ENCODE results near the gene ZFHX3.

The ZFHX3 gene

GRCh38 chr16:72975809-72976437, 72.0 kb downstream of the ZFHX3 start:
- Histone ChIP-seq H3K9me3 (no peaks in the 10 kb centered on the region), H3K4me1 (no peaks in the 10 kb centered on the region; the same call in 1 of the 2 replicates), H3K27me3 (ENCODE audit: low read depth) (no peaks in the 10 kb centered on the region), H3K4me3 (no peak overlapping the region), H3K36me3 (replicated peaks) (no peaks in the 10 kb centered on the region)
- in situ Hi-C loops (cut with MboI; ENCODE audit: low sequenced_read_pairs), result no loop called here
- DNase-seq (ENCODE audit: low spot score in 2 of 2), result no peak

GRCh38 chr16:72974142-72974769, 73.7 kb downstream of the ZFHX3 start:
- H3K27me3 ChIP-seq (ENCODE audit: low read depth), result no peaks in the 10 kb centered on the region
- DNase-seq (ENCODE audit: low spot score in 2 of 2), result no peak
- in situ Hi-C loops (cut with MboI; ENCODE audit: low sequenced_read_pairs), result no loop called here

GRCh38 chr16:72972878-72973571, 74.9 kb downstream of the ZFHX3 start:
- Histone ChIP-seq H3K9me3 (no peaks in the 10 kb centered on the region), H3K4me1 (no peaks in the 10 kb centered on the region), H3K4me3 (no peak overlapping the region), H3K36me3 (replicated peaks) (no peaks in the 10 kb centered on the region), H3K27me3 (ENCODE audit: low read depth) (no peaks in the 10 kb centered on the region)
- DNase-seq (ENCODE audit: low spot score in 2 of 2), result no peak
- in situ Hi-C loops (cut with MboI; ENCODE audit: low sequenced_read_pairs), result no loop called here

More at GRCh38 chr16:72974142-72974769, 73.7 kb downstream of the ZFHX3 start:
- H3K4me1 ChIP-seq, result no peaks in the 10 kb centered on the region; the same call in 1 of the 2 replicates
- H3K36me3 ChIP-seq (replicated peaks), result no peaks in the 10 kb centered on the region
- no peaks in the 10 kb centered on the region for H3K9me3 ChIP-seq
- H3K4me3 ChIP-seq, result no peak overlapping the region

GRCh38 chr16:72971370-72971769, 76.6 kb downstream of the ZFHX3 start:
- H3K4me3 ChIP-seq, result no peak overlapping the region
- no peaks in the 10 kb centered on the region for H3K27me3 ChIP-seq (ENCODE audit: low read depth)
- in situ Hi-C loops (cut with MboI; ENCODE audit: low sequenced_read_pairs), result no loop called here
- H3K4me1 ChIP-seq, result no peaks in the 10 kb centered on the region
- DNase-seq (ENCODE audit: low spot score in 2 of 2), result no peak
- no peaks in the 10 kb centered on the region for H3K36me3 ChIP-seq (replicated peaks)
- H3K9me3 ChIP-seq, result no peaks in the 10 kb centered on the region

GRCh38 chr16:72970656-72971055, 77.3 kb downstream of the ZFHX3 start:
- Histone ChIP-seq H3K27me3 (ENCODE audit: low read depth) (no peaks in the 10 kb centered on the region), H3K36me3 (replicated peaks) (0 out of 2 replicates have a peak, but pooled peaks cover under 1% of the 10 kb centered on the region), H3K4me1 (no peaks in the 10 kb centered on the region), H3K9me3 (no peaks in the 10 kb centered on the region), H3K4me3 (no peak overlapping the region)
- in situ Hi-C loops (cut with MboI; ENCODE audit: low sequenced_read_pairs), result no loop called here
- DNase-seq (ENCODE audit: low spot score in 2 of 2), result no peak

- in situ Hi-C loops (cut with MboI; ENCODE audit: low sequenced_read_pairs), result no loop called here
- DNase-seq (ENCODE audit: low spot score in 2 of 2), result no peak
- no peaks in the 10 kb centered on the region for H3K27me3 ChIP-seq (ENCODE audit: low read depth)
- H3K9me3 ChIP-seq, result no peaks in the 10 kb centered on the region
- 0 out of 2 replicates have a peak, but pooled peaks cover 3% of the 10 kb centered on the region for H3K36me3 ChIP-seq (replicated peaks)
- H3K4me1 ChIP-seq, result no peaks in the 10 kb centered on the region
- no peak overlapping the region for H3K4me3 ChIP-seq
Measured at GRCh38 chr16:72969812-72970211, 78.1 kb downstream of the ZFHX3 start.

GRCh38 chr16:72969146-72969545, 78.8 kb downstream of the ZFHX3 start:
- no peaks in the 10 kb centered on the region for H3K27me3 ChIP-seq (ENCODE audit: low read depth)
- H3K36me3 ChIP-seq (replicated peaks), result 0 out of 2 replicates have a peak, but pooled peaks cover 3% of the 10 kb centered on the region
- in situ Hi-C loops (cut with MboI; ENCODE audit: low sequenced_read_pairs), result no loop called here
- DNase-seq (ENCODE audit: low spot score in 2 of 2), result no peak
- no peaks in the 10 kb centered on the region for H3K9me3 ChIP-seq
- no peak overlapping the region for H3K4me3 ChIP-seq
- H3K4me1 ChIP-seq, result no peaks in the 10 kb centered on the region

- in situ Hi-C loops (cut with MboI; ENCODE audit: low sequenced_read_pairs), result no loop called here
- no peak for DNase-seq (ENCODE audit: low spot score in 2 of 2)
Measured at GRCh38 chr16:72967941-72968340, 80.0 kb downstream of the ZFHX3 start.

GRCh38 chr16:72963533-72964315, 84.2 kb downstream of the ZFHX3 start:
- DNase-seq (ENCODE audit: low spot score in 2 of 2), result no peak
- Histone ChIP-seq H3K36me3 (replicated peaks) (peaks cover 13% of the 10 kb centered on the region), H3K27me3 (ENCODE audit: low read depth) (no peaks in the 10 kb centered on the region), H3K4me1 (no peaks in the 10 kb centered on the region), H3K4me3 (no peak overlapping the region), H3K9me3 (no peaks in the 10 kb centered on the region; the same call in 1 of the 2 replicates)
- in situ Hi-C loops (cut with MboI; ENCODE audit: low sequenced_read_pairs), result no loop called here

More at GRCh38 chr16:72967941-72968340, 80.0 kb downstream of the ZFHX3 start:
- peaks cover 3% of the 10 kb centered on the region; the same call in 1 of the 2 replicates for H3K36me3 ChIP-seq (replicated peaks)
- no peak overlapping the region for H3K4me3 ChIP-seq
- H3K9me3 ChIP-seq, result no peaks in the 10 kb centered on the region; the same call in 1 of the 2 replicates
- H3K4me1 ChIP-seq, result no peaks in the 10 kb centered on the region
- no peaks in the 10 kb centered on the region for H3K27me3 ChIP-seq (ENCODE audit: low read depth)

- in situ Hi-C loops (cut with MboI; ENCODE audit: low sequenced_read_pairs), result no loop called here
- no peak for DNase-seq (ENCODE audit: low spot score in 2 of 2)
- no peak overlapping the region for H3K4me3 ChIP-seq
- no peaks in the 10 kb centered on the region for H3K4me1 ChIP-seq
- no peaks in the 10 kb centered on the region for H3K27me3 ChIP-seq (ENCODE audit: low read depth)
- H3K36me3 ChIP-seq (replicated peaks), result peaks cover 27% of the 10 kb centered on the region
- no peaks in the 10 kb centered on the region; the same call in 1 of the 2 replicates for H3K9me3 ChIP-seq
Measured at GRCh38 chr16:72962347-72962746, 85.6 kb downstream of the ZFHX3 start.

- no peak overlapping the region for H3K4me3 ChIP-seq
- H3K36me3 ChIP-seq (replicated peaks), result peaks cover 27% of the 10 kb centered on the region
- no peaks in the 10 kb centered on the region; the same call in 1 of the 2 replicates for H3K9me3 ChIP-seq
- H3K27me3 ChIP-seq (ENCODE audit: low read depth), result no peaks in the 10 kb centered on the region
- H3K4me1 ChIP-seq, result no peaks in the 10 kb centered on the region
- no peak for DNase-seq (ENCODE audit: low spot score in 2 of 2)
- in situ Hi-C loops (cut with MboI; ENCODE audit: low sequenced_read_pairs), result no loop called here
Measured at GRCh38 chr16:72961863-72962262, 86.1 kb downstream of the ZFHX3 start.

GRCh38 chr16:72961115-72961832, 86.7 kb downstream of the ZFHX3 start:
- in situ Hi-C loops (cut with MboI; ENCODE audit: low sequenced_read_pairs), result no loop called here
- H3K27me3 ChIP-seq (ENCODE audit: low read depth), result no peaks in the 10 kb centered on the region
- no peaks in the 10 kb centered on the region; the same call in 1 of the 2 replicates for H3K9me3 ChIP-seq
- DNase-seq (ENCODE audit: low spot score in 2 of 2), result peak in 1 of 2 experiments; percentile 31
- peaks cover 27% of the 10 kb centered on the region for H3K36me3 ChIP-seq (replicated peaks)
- H3K4me1 ChIP-seq, result no peaks in the 10 kb centered on the region
- no peak overlapping the region for H3K4me3 ChIP-seq

GRCh38 chr16:72960101-72960500, 87.8 kb downstream of the ZFHX3 start:
- in situ Hi-C loops (cut with MboI; ENCODE audit: low sequenced_read_pairs), result no loop called here

More at GRCh38 chr16:72960101-72960500, 87.8 kb downstream of the ZFHX3 start:
- H3K27me3 ChIP-seq (ENCODE audit: low read depth), result no peaks in the 10 kb centered on the region
- H3K4me3 ChIP-seq, result no peak overlapping the region
- peaks cover 24% of the 10 kb centered on the region for H3K36me3 ChIP-seq (replicated peaks)
- no peaks in the 10 kb centered on the region; the same call in 1 of the 2 replicates for H3K9me3 ChIP-seq
- no peaks in the 10 kb centered on the region for H3K4me1 ChIP-seq
- no peak for DNase-seq (ENCODE audit: low spot score in 2 of 2)
